ENCODE data around the gene GATA2.

GATA2 gene

GRCh38 chr3:128432971-128433836 lies 59.8 kb downstream of the GATA2 start:
- TF ChIP-seq TAF1 (IDR thresholded peaks at IDR 0.05; ENCODE audit: low read depth) = 0 out of 2 replicates have a peak, but pooled peaks have one; percentile 11
- TF ChIP-seq, protein P1, sequence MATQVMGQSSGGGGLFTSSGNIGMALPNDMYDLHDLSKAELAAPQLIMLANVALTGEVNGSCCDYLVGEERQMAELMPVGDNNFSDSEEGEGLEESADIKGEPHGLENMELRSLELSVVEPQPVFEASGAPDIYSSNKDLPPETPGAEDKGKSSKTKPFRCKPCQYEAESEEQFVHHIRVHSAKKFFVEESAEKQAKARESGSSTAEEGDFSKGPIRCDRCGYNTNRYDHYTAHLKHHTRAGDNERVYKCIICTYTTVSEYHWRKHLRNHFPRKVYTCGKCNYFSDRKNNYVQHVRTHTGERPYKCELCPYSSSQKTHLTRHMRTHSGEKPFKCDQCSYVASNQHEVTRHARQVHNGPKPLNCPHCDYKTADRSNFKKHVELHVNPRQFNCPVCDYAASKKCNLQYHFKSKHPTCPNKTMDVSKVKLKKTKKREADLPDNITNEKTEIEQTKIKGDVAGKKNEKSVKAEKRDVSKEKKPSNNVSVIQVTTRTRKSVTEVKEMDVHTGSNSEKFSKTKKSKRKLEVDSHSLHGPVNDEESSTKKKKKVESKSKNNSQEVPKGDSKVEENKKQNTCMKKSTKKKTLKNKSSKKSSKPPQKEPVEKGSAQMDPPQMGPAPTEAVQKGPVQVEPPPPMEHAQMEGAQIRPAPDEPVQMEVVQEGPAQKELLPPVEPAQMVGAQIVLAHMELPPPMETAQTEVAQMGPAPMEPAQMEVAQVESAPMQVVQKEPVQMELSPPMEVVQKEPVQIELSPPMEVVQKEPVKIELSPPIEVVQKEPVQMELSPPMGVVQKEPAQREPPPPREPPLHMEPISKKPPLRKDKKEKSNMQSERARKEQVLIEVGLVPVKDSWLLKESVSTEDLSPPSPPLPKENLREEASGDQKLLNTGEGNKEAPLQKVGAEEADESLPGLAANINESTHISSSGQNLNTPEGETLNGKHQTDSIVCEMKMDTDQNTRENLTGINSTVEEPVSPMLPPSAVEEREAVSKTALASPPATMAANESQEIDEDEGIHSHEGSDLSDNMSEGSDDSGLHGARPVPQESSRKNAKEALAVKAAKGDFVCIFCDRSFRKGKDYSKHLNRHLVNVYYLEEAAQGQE (IDR thresholded peaks at IDR 0.05; ENCODE audit: low read depth) = no peak

GRCh38 chr3:128432301-128432970 lies 60.6 kb downstream of the GATA2 start:
- TF ChIP-seq MAX (IDR thresholded peaks at IDR 0.05) (peak; percentile 46), ZBTB7A (IDR thresholded peaks at IDR 0.05; ENCODE audit: low read depth) (peak; percentile 50; the same call in 1 of the 2 replicates), FOXM1 (IDR thresholded peaks at IDR 0.05; ENCODE audit: borderline replicate concordance, low read depth) (no peak), TEAD4 (IDR thresholded peaks at IDR 0.05) (no peak), TCF12 (IDR thresholded peaks at IDR 0.05; ENCODE audit: low read depth) (0 out of 2 replicates have a peak, but pooled peaks have one; percentile 13), YY1 (IDR thresholded peaks at IDR 0.05; ENCODE audit: low read depth) (peak; percentile 70; the same call in 1 of the 2 replicates)

GRCh38 chr3:128431803-128432300 lies 61.1 kb downstream of the GATA2 start:
- TF ChIP-seq EP300 (IDR thresholded peaks at IDR 0.05; ENCODE audit: borderline replicate concordance) (no peak), RAD21 (IDR thresholded peaks at IDR 0.05; ENCODE audit: low read depth) (no peak), TCF12 (IDR thresholded peaks at IDR 0.05; ENCODE audit: low read depth) (no peak), CEBPB (IDR thresholded peaks at IDR 0.05) (no peak), NFIC (IDR thresholded peaks at IDR 0.05) (no peak), MAX (IDR thresholded peaks at IDR 0.05) (no peak), ZBTB7A (IDR thresholded peaks at IDR 0.05; ENCODE audit: low read depth) (no peak), FOXM1 (IDR thresholded peaks at IDR 0.05; ENCODE audit: borderline replicate concordance, low read depth) (no peak), CREB1 (IDR thresholded peaks at IDR 0.05; ENCODE audit: low read depth) (no peak)
- TF ChIP-seq, protein P1 (IDR thresholded peaks at IDR 0.05; ENCODE audit: low read depth) = no peak

- TF ChIP-seq RAD21 (IDR thresholded peaks at IDR 0.05; ENCODE audit: low read depth) (no peak), TCF12 (IDR thresholded peaks at IDR 0.05; ENCODE audit: low read depth) (no peak), TEAD4 (IDR thresholded peaks at IDR 0.05) (no peak)
- TF ChIP-seq, protein P1 (IDR thresholded peaks at IDR 0.05; ENCODE audit: low read depth) = no peak
- TF ChIP-seq, protein P2, sequence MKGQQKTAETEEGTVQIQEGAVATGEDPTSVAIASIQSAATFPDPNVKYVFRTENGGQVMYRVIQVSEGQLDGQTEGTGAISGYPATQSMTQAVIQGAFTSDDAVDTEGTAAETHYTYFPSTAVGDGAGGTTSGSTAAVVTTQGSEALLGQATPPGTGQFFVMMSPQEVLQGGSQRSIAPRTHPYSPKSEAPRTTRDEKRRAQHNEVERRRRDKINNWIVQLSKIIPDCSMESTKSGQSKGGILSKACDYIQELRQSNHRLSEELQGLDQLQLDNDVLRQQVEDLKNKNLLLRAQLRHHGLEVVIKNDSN (IDR thresholded peaks at IDR 0.05) = no peak
These were observed 62.3 kb downstream of the GATA2 start for GRCh38 chr3:128430731-128431130.

- no peak for TF ChIP-seq FOXM1 (IDR thresholded peaks at IDR 0.05; ENCODE audit: borderline replicate concordance, low read depth)
These were observed 62.7 kb downstream of the GATA2 start for GRCh38 chr3:128430301-128430700.
